ENCODE results near the gene LAMB3.
A peak's percentile ranks its signal among the peaks of the same experiment; 100 is the strongest.

LAMB3 gene

DNA sequence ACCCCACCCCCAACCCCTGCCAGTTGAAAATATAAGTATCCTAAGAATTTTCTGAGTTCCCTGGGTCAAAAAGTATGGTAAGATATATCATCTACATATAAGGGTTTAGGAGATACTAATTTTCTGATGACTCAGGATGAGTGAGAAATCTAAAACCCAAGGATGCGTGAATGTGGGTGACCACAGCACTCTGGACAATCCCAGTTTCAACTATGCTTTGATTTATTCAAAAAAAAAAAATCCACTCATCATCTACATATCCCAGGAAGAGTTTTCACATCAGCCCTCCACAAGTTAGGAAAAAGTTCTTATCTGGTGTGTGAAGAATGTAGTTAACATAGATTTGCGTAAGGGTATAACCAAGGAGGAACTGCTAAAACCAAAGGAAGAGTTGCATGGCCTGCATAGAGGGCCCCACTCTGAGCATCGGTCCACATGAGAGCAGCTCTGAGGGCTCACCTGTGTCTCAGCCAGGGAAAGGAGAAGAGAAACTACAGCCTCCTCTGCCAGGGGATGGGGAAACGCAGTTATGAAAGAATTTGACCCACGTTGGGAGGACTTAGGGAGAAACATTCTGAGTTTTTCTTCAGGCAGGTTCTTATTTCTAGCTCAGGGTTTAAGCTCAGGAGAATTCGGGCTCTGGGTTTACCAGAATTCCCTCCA, 18.8 kb downstream of the LAMB3 start:
- DNase-seq (ENCODE audit: low read depth): no peak

DNA sequence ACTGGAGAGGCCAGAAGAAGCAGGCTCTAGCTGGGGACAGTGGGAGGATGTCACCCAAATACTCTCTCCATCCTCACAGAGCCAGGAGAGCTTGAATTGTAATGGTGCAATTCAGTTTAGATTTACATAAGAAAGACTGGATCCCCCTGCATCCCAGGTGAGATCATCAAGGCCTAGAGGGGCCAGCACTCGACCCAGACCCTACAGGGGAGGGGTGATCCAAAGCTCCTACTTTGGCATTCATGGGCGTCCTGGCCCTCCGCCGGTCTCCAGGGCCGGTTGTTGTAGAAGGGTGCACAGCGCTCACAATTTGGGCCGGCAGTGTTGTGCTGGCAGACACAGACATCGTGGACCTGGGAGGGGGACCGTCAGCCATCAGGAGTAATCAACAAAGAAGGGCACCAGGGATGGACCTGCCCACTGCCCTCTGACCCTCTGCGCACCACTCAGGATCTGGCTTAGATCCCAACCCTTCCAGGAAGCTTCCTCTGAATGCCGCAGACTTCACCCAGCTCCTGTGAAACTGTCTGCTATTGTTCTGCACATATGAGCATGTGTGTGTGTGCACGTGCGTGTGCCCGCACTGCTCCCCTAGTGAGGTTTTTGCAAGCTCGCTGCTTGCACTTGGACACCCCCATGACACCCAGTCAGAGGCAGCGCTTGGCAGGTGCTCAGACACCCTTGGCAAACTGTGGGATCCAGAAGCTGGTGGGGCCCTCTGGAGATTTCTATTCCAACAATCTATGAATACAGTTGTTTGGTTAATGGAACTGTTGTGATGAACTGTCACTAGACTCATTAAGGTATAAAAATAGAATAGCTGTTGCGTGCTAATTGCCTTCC, 21.6 kb downstream of the LAMB3 start:
- DNase-seq (ENCODE audit: low read depth): no peak

DNA sequence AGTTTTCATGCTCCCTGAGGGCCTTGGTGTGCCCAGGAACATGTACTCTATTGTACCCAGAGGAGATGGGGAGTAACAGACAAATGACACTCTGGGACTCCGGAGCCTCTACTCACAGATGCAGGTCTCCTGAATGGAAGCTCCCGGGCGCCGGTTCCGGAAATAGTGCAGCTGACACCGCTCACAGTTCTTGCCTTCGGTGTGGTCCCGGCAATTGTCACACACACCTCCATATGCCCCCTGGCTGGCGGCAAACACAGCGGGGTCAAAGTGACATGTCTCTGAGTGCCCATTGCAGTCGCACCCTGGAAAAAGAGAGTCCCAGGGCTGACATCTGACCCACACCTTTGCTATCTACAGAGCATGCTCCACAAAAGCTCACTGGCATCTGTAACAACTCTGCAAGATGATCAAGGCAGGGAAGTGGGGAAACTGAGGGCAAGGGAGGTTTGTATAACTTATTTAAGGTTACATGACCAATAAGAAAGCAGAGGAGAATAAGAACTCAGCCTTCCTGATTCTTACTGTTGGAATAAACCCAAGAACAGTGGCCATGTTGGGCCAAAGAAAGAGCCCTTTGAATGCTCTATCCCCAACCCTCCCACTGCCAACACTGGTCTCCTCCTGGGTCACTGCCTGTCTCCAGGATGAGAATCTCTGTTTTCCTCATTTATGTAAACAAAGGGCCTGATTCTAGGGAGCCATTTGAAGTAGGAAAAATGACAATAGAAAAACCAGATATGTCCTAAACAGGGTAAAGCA, 22.4 kb downstream of the LAMB3 start:
- no peak for DNase-seq (ENCODE audit: low read depth)

DNA sequence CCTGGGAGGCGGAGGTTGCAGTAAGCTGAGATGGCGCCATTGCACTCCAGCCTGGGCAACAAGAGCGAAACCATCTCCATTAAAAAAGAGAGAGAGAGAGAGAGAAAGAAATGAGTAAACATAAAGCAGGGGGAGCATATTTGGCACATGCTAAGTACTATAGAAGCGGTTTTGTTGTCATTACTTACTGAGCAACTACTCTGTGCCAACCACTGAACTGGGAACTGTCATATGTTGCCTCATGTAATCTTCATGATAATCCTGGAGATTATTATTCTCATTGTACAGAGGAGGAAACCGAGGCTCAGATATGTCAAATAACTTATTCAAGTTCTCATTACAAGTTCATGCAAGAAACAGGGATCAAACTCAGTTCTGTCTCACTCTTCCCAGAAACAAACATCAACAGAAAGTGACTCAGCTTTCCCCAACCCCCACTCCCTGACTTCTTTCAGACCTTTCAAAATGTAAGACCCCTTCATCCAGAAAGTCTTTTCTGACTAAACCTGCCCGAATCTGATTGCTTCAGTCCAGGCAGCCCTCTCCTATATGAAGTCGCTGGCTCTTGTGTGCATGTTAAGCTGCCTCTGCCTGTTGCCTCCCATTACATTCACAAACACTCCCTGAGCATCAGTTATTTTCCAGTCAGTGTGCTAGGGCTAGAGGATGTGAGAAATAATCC, 23.5 kb downstream of the LAMB3 start:
- no peak for DNase-seq (ENCODE audit: low read depth)

DNA sequence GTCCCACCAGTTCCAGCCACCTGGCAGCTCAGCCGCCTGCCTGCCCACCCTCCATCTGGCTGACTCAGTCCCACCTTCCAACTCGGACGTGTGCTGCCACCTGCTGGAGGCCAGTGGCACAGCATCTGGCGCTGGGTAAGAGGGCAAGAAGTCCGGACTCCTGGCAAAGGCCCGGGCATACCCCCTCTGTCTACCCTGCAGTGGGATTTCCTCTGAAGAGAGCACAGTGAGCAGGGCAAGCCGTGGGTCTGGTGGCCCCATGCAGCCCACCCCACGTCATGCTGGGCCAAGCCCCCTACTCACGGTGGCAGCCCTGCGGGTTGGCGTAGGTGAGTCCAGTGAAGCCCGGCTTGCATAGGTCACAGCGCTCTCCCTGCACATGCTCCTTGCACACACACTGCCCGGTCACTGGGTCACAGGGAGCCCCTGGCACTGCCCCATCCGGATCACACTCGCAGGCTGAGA, 24.5 kb downstream of the LAMB3 start:
- DNase-seq (ENCODE audit: low read depth): peak; percentile 80

DNA sequence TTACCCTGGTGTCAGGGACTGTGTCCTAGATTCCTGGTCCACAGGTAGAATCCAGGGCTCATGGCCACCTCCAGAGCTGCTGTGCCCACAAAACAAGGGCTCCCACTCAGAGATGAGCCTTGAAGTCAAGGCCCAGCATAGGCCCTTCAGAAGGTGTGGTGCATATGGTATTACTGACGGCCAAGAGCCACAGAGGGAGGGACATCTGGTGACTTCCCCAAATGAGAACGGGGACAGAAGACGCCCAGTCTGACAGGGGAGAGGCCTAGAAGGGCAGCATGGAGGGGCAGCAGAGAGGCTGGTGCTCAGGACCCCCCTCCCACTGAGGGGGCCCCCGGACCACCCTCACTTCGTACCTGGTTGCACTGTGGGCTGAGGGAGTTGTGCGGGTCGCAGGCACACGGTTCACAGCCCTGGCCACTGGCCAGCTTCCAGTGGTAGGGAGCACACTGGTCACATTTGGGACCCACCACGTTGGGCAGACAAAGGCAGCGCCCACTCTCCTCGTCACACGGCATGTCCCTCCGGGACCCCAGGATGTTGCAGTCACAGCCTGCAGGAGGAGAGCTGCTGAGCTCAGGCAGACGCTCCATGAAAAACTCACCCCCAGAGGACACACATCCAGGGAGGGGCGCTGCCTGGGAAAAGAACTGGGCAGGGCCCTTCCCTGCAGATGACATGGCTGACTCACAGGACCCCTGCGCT, 25.0 kb downstream of the LAMB3 start:
- DNase-seq (ENCODE audit: low read depth): no peak

DNA sequence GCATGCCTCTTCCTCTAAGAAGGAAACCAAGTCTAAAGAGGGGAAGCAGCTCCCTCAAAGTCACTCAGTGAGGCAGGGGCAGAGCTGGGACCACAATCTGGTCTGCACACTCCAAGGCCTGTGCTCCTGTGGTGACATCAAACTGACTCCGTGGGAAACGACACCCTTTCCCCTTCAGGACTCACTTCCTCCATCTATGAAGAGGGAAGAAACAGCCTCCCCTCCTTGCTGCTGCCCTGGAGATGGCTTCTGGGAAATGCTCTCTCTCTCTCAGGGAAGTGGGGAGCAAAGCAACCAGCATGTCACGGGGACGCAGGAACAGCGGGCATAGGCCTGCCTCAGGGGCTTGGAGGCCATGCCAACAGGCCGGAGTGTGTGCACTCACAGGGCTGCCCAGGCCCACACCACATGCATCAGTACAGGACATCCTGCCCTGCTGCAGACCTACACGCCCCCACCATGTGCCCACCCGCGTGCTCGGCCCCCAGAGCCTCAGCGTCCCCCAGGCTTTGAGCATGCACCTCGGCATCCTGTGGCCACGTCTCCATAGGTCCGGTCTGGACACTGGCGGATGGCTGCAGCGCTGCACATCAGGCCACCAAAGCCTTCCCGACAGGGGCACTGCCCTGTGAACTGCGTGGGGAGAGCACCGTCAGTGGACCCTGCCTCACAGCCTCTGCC, 25.7 kb downstream of the LAMB3 start:
- no peak for DNase-seq (ENCODE audit: low read depth)

DNA sequence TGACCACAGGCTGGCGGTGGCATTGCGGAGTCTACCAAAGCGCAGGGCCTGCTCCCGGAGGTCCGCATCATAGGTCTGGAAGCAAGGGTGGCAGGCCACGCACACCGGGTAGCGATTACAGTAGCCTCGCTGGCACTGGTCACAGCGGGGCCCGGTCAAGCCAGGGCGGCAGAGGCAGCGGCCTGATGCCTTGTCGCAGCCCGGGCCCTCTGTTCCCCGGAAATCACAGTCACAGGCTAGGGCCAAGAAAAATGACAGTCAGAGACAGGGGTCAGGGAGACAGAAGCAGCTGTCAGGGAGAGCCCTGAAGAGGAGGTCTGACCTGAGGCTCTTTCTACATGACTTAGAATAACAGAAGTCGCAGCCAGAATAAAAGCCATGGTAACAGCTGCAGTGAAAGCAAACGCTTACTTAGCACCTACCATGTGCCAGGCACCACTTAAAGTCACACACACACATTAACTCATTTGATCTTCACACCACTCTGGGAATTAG, 26.4 kb downstream of the LAMB3 start:
- DNase-seq (ENCODE audit: low read depth): no peak

DNA sequence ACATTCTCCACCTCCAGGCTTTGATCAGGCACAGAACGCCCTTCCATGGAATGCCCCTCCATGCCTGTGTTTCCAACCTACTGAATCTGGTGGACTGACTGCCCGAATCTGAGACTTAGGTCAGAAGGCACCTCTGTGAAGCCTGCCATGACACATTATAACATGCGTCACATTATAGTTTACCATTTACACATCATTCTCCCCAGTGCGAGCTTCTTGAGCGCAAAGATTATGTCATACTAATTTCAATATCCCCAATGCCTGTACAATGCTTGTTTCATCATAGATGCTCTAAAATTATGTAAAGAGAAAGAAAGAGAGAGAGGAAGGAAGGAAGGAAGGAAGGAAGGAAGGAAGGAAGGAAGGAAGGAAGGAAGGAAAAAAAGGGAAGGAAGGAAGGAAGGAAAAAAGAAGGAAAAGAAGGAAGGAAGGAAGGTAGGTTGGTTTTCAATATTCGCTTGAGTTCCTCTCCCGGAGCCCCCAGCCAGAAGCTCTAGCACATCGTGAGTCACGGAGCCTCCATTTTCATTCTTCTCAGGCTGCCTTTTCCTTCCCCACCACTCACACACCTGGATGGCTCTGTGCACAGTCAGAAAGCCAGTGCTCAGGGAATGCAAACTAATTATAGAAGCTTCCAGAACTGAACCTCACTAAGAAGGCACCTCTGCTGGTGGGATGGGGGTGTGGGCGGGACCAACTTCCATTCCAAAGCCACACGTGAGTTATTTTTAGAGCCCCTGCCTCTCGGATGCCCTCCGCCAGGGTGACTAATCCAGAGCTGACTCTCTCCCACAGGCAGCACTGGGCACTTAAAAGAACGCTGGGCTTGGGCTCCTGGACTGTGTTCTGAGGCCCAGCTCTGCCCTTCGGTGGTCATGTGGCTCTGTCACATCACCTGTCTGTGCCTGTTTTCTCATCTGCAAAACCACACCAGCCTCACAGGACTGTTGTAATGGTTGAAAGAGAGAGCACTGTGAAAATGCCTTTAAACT, 27.4 kb downstream of the LAMB3 start:
- DNase-seq (ENCODE audit: low read depth): no peak

DNA sequence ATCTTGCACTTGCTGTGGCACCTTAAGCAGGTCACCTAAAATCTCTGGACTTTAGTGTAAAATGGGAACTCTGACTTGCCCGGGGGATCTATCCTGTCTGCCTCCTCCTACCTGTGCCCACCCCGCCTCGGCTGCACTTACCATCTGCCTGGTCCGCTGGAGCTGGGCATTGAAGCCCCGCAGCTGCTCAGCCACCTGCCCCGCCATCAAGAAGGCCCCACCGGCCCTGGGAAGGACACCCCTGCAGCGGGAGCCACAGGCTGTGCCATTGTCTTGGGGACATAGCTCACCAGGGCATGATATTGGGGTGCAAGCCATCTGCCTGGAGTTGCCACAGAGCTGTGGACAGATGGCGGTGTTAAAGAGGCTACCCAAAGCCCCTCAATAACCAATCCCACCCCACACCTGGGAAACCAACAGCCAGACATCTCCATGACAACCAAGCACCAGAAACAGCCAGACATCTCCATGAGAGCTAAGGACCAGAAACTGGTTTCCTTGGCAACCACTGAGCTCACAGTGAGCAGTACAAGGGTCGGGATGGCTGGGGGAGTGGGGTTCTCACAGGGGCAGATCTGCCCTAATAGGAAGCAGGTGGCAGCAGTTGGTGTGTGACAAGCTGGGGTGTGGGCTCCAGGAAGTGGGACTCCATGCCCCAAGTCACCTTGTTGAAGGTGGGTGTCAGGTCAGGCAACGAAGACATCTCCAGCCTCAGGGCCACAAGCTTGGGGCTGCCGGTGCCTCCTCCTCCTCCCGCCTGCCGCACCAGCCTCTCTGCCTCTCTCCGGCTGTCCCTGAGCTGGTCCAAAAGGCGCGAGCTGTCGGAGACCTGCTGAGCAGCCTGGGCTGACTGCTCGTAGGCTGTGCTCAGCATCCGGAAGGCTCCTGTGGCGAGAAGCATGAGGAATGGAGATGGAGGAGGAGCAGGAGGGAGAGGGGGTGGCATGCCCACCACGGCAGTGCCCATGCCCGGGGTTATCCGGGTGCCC, 29.1 kb downstream of the LAMB3 start:
- DNase-seq (ENCODE audit: low read depth): no peak

DNA sequence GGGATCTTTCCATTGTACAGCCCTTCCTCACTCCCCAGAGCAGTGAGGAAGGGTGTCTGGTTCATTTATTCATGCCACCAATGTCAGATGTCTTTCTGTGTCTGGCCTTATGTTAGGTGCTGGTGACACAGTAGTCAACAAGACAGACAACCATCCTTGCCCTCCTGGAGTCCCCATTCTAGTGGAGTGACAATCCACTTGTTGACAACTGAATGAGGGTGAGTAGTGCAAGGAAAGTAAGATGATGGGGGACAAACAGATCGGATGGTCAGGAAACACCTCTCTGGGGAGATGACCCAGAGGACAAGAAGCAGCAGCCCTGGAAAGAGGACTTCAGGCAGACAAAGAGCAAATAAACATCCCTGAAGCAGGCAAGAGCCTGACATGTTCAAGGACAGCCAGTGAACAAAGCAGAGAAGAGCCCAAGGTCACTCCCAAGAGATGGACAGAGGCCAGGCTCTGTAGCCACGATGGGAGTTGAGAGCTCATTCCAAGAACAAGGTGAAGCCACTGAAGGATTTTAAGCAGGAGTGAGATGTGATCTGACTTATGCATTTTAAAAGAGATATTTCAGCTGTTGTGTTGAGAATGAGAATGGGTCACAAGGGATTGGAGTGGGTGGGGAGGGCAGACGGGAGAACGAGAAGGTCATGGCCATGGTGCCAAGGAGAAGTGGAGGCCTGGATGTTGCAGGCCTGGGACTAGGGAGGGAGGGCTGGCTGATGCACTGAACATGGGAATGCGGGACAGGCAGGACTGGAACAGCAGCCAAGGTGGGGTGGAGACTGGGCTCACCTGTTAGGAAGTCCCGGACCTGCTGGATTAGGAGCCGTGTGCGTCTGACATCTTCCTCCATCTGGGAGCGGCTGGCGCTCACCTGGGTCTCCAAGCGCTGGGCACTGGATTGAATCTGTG, 30.2 kb downstream of the LAMB3 start:
- no peak for DNase-seq (ENCODE audit: low read depth)

DNA sequence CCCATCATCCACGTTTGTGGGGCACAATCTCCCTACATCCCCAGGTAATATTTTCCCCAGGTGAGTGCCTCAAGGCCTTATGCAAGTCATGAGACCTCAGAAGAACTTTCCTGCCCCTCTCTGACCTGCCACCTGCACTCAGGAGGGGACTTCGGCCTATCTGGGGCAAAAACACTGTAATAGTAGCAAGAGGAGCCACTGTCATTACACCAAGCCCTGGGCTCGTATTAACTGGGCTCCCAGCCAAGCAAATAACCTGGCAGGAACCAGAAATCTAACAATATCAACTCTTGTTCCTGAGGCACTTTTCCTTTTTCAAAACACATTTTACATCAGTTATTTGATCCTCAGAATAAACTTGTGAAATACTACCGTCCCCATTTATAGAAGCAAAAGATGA, 30.9 kb downstream of the LAMB3 start:
- no peak for DNase-seq (ENCODE audit: low read depth)

DNA sequence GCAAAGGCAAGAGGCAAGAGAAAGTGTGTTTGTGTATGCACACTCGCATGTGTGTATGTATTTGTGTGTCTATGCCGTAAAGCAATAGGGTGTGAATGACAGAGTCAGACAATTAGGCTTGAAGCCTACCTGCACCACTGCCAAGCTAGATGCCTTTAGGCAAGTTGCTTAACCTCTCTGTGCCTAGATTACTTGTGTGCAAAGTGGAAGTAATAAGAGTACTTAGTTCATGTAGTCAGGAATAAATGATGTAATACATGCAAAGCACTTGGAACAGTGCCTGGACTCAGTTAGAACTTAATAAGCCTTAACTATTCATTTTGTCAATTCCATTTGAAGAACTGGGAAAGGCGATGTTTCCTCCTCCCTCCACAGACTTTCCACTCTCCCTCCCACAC, 31.7 kb downstream of the LAMB3 start:
- no peak for DNase-seq (ENCODE audit: low read depth)

DNA sequence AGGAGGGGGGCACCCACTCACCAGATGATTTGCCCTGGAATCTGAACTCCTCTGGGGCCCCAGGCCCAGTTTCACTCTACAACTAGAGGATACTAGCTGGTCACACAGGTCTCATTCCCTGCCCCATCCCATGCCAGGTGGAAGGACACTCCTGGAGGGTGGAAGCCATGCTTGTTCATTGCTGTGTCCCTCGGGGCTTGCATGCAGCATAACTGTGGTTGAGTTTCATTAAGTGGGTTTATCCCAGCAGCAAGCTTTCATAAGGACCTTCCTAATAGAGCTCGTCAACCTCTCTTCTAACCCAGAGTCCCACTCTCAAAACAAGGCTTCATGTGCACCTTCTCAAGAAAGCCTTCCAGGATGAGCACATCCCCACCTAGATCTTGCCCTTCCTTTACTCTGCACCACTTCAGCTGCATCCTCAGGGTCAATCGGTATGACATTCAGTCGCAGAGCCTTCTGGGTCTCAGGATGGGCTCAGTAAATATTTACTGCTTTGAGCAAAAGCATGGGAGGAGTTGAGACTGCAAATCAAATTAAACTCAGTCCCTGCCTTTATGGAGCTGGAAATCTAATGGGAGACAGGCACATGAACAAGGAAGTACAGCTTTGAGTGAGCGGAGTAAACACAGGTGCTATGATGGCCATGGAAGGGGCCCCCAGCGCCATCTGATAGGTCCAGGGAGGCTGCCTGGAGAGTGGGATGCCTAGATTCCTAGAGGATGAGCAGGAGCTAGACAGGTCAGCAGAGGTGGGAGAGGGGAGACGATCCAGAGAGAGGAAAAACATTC, 32.3 kb downstream of the LAMB3 start:
- no peak for DNase-seq (ENCODE audit: low read depth)

DNA sequence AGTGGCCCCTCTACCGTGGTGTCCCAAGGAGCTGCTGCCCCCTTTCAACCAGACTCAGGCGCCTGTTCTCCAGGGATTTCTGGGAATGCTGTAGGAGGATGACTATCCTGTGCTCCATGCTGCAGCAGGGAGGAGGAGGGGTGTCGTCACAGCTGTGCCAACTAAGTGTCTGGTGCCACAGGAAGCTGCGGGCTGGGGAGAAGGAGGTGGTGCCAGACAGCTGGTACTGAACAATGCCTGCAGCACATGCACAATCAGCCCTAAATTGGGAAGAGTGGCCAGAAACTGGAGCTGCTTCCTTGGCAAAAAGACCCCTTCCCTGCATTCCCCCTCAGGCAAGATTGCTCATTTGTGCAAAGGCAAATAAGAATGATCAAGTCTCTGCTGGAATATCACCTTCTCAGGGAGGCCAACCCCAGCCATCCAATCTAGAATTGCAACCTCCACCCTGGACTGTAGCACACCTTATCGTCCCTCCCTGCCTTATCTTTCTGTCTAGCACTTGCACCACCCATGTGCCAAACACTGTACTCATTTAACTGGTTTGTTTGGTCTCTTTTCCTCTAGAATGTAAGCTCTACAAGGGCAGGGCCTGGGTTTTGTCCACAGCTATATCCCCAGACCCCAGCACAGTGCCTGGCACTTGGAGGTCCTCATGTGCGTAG, 33.3 kb downstream of the LAMB3 start:
- no peak for DNase-seq (ENCODE audit: low read depth)

DNA sequence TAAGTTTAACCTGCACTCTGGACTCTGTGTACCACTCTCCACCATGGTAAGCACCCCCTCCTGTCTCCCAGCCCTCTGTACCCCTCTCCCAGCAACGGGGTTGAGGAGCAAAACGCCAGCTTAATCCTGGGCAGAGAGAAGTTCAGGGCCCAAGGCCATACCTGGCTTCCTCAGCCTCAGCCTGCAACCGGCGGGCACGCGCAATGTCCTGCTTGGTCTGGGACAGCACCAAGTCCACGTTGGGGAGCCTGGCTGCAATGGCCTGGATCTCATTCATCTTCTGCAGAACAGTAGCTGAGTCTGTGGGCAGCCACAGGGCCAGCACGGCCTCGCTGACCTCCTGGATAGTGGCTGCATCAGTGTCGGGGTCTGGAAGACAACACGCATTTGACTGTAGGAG, 33.9 kb downstream of the LAMB3 start:
- DNase-seq (ENCODE audit: low read depth): no peak
